ENCODE measurements around the gene XPO1.
"Not testable (repeated sequence)": the region's sequence is repeated elsewhere in the genome, so short reads cannot be mapped to it uniquely, and the experiment has no call there.

The XPO1 gene

GRCh38 chr2:61460163-61460562 lies 78.0 kb downstream of the XPO1 start:
- H3K4me1 ChIP-seq (ENCODE audit: insufficient read depth, low read length), result peaks cover 6% of the 10 kb centered on the region; the same call in 1 of the 2 replicates
- DNase-seq, result no peak

GRCh38 chr2:61456746-61457420 lies 81.3 kb downstream of the XPO1 start:
- no peaks in the 10 kb centered on the region for H3K9me3 ChIP-seq (ENCODE audit: insufficient read depth, low read length, severe bottlenecking)
- H4K20me1 ChIP-seq (ENCODE audit: insufficient read depth, low read length), result peaks cover 63% of the 10 kb centered on the region
- H3K4me2 ChIP-seq (ENCODE audit: insufficient read depth, low read length), result no peak overlapping the region
- no peaks in the 10 kb centered on the region for H3K27me3 ChIP-seq (ENCODE audit: insufficient read depth, low read length, poor library complexity)
- H3K4me3 ChIP-seq (ENCODE audit: low read depth in 1 of 2, low read length in 2 of 2), result no peak overlapping the region
- H3K36me3 ChIP-seq (ENCODE audit: insufficient read depth, low read length), result peaks cover 7% of the 10 kb centered on the region; the same call in 1 of the 2 replicates
- TF ChIP-seq CTCF (IDR thresholded peaks at IDR 0.05; ENCODE audit: borderline replicate concordance, extremely low read depth, low read length, poor library complexity, severe bottlenecking) (no peak), EZH2 (IDR thresholded peaks at IDR 0.05; ENCODE audit: borderline replicate concordance, low read depth, low read length, severe bottlenecking) (no peak)
- no peak overlapping the region for H3K27ac ChIP-seq (ENCODE audit: low read length)
- no peak overlapping the region for H2AFZ ChIP-seq (ENCODE audit: low read depth, low read length)
- no peak overlapping the region for H3K9ac ChIP-seq (ENCODE audit: low read depth, low read length)
- no peak for DNase-seq
- no peak for ATAC-seq (ENCODE audit: insufficient read depth, low read depth)
- H3K79me2 ChIP-seq (ENCODE audit: insufficient read depth, low read length), result peaks cover 99% of the 10 kb centered on the region
- no peaks in the 10 kb centered on the region for H3K4me1 ChIP-seq (ENCODE audit: insufficient read depth, low read length)

More at GRCh38 chr2:61460163-61460562, 78.0 kb downstream of the XPO1 start:
- H4K20me1 ChIP-seq (ENCODE audit: insufficient read depth, low read length), result peaks cover 66% of the 10 kb centered on the region
- peaks cover 99% of the 10 kb centered on the region for H3K79me2 ChIP-seq (ENCODE audit: insufficient read depth, low read length)
- H3K9ac ChIP-seq (ENCODE audit: low read depth, low read length), result no peak overlapping the region
- TF ChIP-seq EZH2 (IDR thresholded peaks at IDR 0.05; ENCODE audit: borderline replicate concordance, low read depth, low read length, severe bottlenecking), result no peak
- no peak overlapping the region for H3K4me2 ChIP-seq (ENCODE audit: insufficient read depth, low read length)
- no peak overlapping the region for H2AFZ ChIP-seq (ENCODE audit: low read depth, low read length)
- no peak for ATAC-seq (ENCODE audit: insufficient read depth, low read depth)
- H3K9me3 ChIP-seq (ENCODE audit: insufficient read depth, low read length, severe bottlenecking), result no peaks in the 10 kb centered on the region
- H3K27me3 ChIP-seq (ENCODE audit: insufficient read depth, low read length, poor library complexity), result no peaks in the 10 kb centered on the region
- H3K4me3 ChIP-seq (ENCODE audit: low read depth in 1 of 2, low read length in 2 of 2), result no peak overlapping the region
- H3K36me3 ChIP-seq (ENCODE audit: insufficient read depth, low read length), result peaks cover 7% of the 10 kb centered on the region; the same call in 1 of the 2 replicates
- H3K27ac ChIP-seq (ENCODE audit: low read length), result no peak overlapping the region

GRCh38 chr2:61456070-61456745 lies 81.9 kb downstream of the XPO1 start:
- TF ChIP-seq CTCF (IDR thresholded peaks at IDR 0.05; ENCODE audit: borderline replicate concordance, extremely low read depth, low read length, poor library complexity, severe bottlenecking) (no peak), EZH2 (IDR thresholded peaks at IDR 0.05; ENCODE audit: borderline replicate concordance, low read depth, low read length, severe bottlenecking) (no peak)
- DNase-seq, result no peak
- H3K9me3 ChIP-seq (ENCODE audit: insufficient read depth, low read length, severe bottlenecking), result no peaks in the 10 kb centered on the region
- H3K4me3 ChIP-seq (ENCODE audit: low read depth in 1 of 2, low read length in 2 of 2), result no peak overlapping the region
- peaks cover 98% of the 10 kb centered on the region for H3K79me2 ChIP-seq (ENCODE audit: insufficient read depth, low read length)
- no peak overlapping the region for H3K9ac ChIP-seq (ENCODE audit: low read depth, low read length)
- no peak for ATAC-seq (ENCODE audit: insufficient read depth, low read depth)
- H3K4me2 ChIP-seq (ENCODE audit: insufficient read depth, low read length), result no peak overlapping the region
- peaks cover 7% of the 10 kb centered on the region; the same call in 1 of the 2 replicates for H3K36me3 ChIP-seq (ENCODE audit: insufficient read depth, low read length)
- peaks cover 58% of the 10 kb centered on the region for H4K20me1 ChIP-seq (ENCODE audit: insufficient read depth, low read length)
- H3K4me1 ChIP-seq (ENCODE audit: insufficient read depth, low read length), result no peaks in the 10 kb centered on the region
- H3K27ac ChIP-seq (ENCODE audit: low read length), result no peak overlapping the region
- H3K27me3 ChIP-seq (ENCODE audit: insufficient read depth, low read length, poor library complexity), result no peaks in the 10 kb centered on the region
- no peak overlapping the region for H2AFZ ChIP-seq (ENCODE audit: low read depth, low read length)

GRCh38 chr2:61454972-61455371 lies 83.2 kb downstream of the XPO1 start:
- not testable (repeated sequence) for ATAC-seq (ENCODE audit: insufficient read depth, low read depth); DNase-seq; H3K4me2 ChIP-seq (ENCODE audit: insufficient read depth, low read length); H3K9ac ChIP-seq (ENCODE audit: low read depth, low read length); H3K27ac ChIP-seq (ENCODE audit: low read length); H3K4me3 ChIP-seq (ENCODE audit: low read depth in 1 of 2, low read length in 2 of 2); H3K4me1 ChIP-seq (ENCODE audit: insufficient read depth, low read length); H3K9me3 ChIP-seq (ENCODE audit: insufficient read depth, low read length, severe bottlenecking); H2AFZ ChIP-seq (ENCODE audit: low read depth, low read length); H3K36me3 ChIP-seq (ENCODE audit: insufficient read depth, low read length); H3K27me3 ChIP-seq (ENCODE audit: insufficient read depth, low read length, poor library complexity)
- Histone ChIP-seq H4K20me1 (ENCODE audit: insufficient read depth, low read length) (peaks cover 56% of the 10 kb centered on the region), H3K79me2 (ENCODE audit: insufficient read depth, low read length) (peaks cover 98% of the 10 kb centered on the region)

Data from DND-41 (cell line).